Endothelial cell of umbilical vein (primary cell): ENCODE results near the gene HPF1. TPM values are rescaled to one million over a fixed set of nuclear protein-coding genes. Genes with fewer than 3 reads are reported as not detected.

Experiments
- BruUV-seq: library from RNA; stranded (reverse); fragments of 400-500 nt; replicated peaks from 2 replicates; lab custom pipeline; 2021; lab: Mats Ljungman, UMichigan
- CTCF ChIA-PET: fragments of 300-600, 350-600 bp; sonication (Branson Sonifier 250); formaldehyde crosslinking; loops from one replicate; lab custom pipeline; 2021; ENCODE audit warnings: antibody characterized with exemption, inconsistent platforms; lab: Charles Lee
- POLR2A ChIA-PET: fragments of 300-600, 350-600 bp; sonication (Branson Sonifier 250); formaldehyde crosslinking; loops from one replicate; lab custom pipeline; 2021; ENCODE audit warnings: antibody characterized with exemption, inconsistent platforms; lab: Charles Lee
- DNase-seq: peaks from one replicate; pipeline ENCODE4 v3.0.0-alpha.2; 2011; ENCODE audit warnings: low read depth, low spot score
- FAIRE-seq: peaks from 2 replicates; lab custom pipeline; 2011; peaks lifted over from hg19 to GRCh38; lab: Jason Lieb, UNC
- H2AFZ ChIP-seq: 2 replicates; pipeline ENCODE4 v1.6.0; 2012; ENCODE audit warnings: low read depth, low read length, control low read depth, inconsistent platforms
- H3K27ac ChIP-seq: 2 replicates; pipeline ENCODE4 v1.5.1; 2011; ENCODE audit warnings: low read depth, mild to moderate bottlenecking, control low read depth, low read length, moderate library complexity; ENCODE audit not compliant: insufficient read depth
- H3K27me3 ChIP-seq, 2 experiments: 2 replicates each; pipeline versions ENCODE4 v1.6.0 to v1.6.1; 2011; ENCODE audit warnings: low read length in 2 of 2, mixed read lengths in 1 of 2; ENCODE audit not compliant: control insufficient read depth in 2 of 2, insufficient read depth in 2 of 2
- H3K36me3 ChIP-seq, 2 experiments: 2 replicates in 1 of 2; 3 replicates in 1 of 2; pipeline ENCODE4 v1.5.1; 2011; ENCODE audit warnings: low read length in 2 of 2, mild to moderate bottlenecking in 1 of 2, moderate library complexity in 1 of 2; ENCODE audit not compliant: control insufficient read depth in 2 of 2, insufficient read depth in 2 of 2; ENCODE audit errors: extremely low read depth in 1 of 2
- H3K4me1 ChIP-seq: 3 replicates; pipeline ENCODE4 v1.5.1; 2011; ENCODE audit warnings: mild to moderate bottlenecking, low read length; ENCODE audit not compliant: control insufficient read depth, insufficient read depth; ENCODE audit errors: extremely low read depth
- H3K4me2 ChIP-seq: 2 replicates; pipeline ENCODE4 v1.6.1; 2011; ENCODE audit warnings: low read length, control low read depth, mixed read lengths; ENCODE audit not compliant: insufficient read depth
- H3K4me3 ChIP-seq, 3 experiments: fragments of 200-600 bp in 1 of 3; sonication (generic), shearing (Covaris generic) in 1 of 3; replicated peaks in 1 of 3; 2 replicates each; pipeline ENCODE4 v1.5.1; 2011 to 2016; ENCODE audit warnings: control low read depth in 3 of 3, low read length in 3 of 3, mild to moderate bottlenecking in 2 of 3, inconsistent platforms in 1 of 3, low read depth in 1 of 3, moderate library complexity in 1 of 3; ENCODE audit not compliant: insufficient read depth in 1 of 3
- H3K79me2 ChIP-seq: 2 replicates; pipeline ENCODE4 v1.6.0; 2012; ENCODE audit warnings: low read length, inconsistent platforms; ENCODE audit not compliant: control insufficient read depth, insufficient read depth
- H3K9ac ChIP-seq: replicated peaks from 2 replicates; pipeline ENCODE3; 2011; ENCODE audit warnings: low read length, control low read depth; ENCODE audit not compliant: insufficient read depth; ENCODE audit errors: extremely low read depth
- H3K9me1 ChIP-seq: replicated peaks from 3 replicates; pipeline ENCODE4 v1.6.0; 2011; ENCODE audit warnings: mild to moderate bottlenecking, low read length; ENCODE audit not compliant: control insufficient read depth, insufficient read depth; ENCODE audit errors: extremely low read depth
- H3K9me3 ChIP-seq: replicated peaks from 2 replicates; pipeline ENCODE4 v1.5.1; 2012; ENCODE audit warnings: low read length, inconsistent platforms; ENCODE audit not compliant: control insufficient read depth, insufficient read depth
- H4K20me1 ChIP-seq: replicated peaks from 2 replicates; pipeline ENCODE3; 2011; ENCODE audit warnings: mild to moderate bottlenecking, low read length; ENCODE audit not compliant: control insufficient read depth, insufficient read depth; ENCODE audit errors: extremely low read depth
- CTCF ChIP-seq, 2 donors: IDR thresholded peaks; 1 replicate in 1 of 2; 2 replicates in 1 of 2; pipeline ENCODE4 v1.5.1; 2011; ENCODE audit warnings: low read length in 2 of 2, mild to moderate bottlenecking in 2 of 2, moderate library complexity in 2 of 2, control low read depth in 1 of 2, inconsistent platforms in 1 of 2, low read depth in 1 of 2; ENCODE audit not compliant: insufficient read depth in 1 of 2; ENCODE audit errors: extremely low read depth in 1 of 2
- EZH2 ChIP-seq: IDR thresholded peaks from 2 replicates; pipeline ENCODE4 v1.6.1; 2012; ENCODE audit warnings: borderline replicate concordance, low read depth, mild to moderate bottlenecking, moderate library complexity, low read length, inconsistent platforms; ENCODE audit not compliant: severe bottlenecking
- FOS ChIP-seq: IDR thresholded peaks from 2 replicates; pipeline ENCODE4 v1.6.1; 2011; ENCODE audit warnings: mild to moderate bottlenecking, low read length, moderate library complexity, borderline replicate concordance; ENCODE audit not compliant: insufficient read depth
- GATA2 ChIP-seq: IDR thresholded peaks from 2 replicates; pipeline ENCODE4 v1.7.0; 2011; ENCODE audit warnings: low read depth, mild to moderate bottlenecking, moderate library complexity, mixed read lengths, low read length; ENCODE audit not compliant: insufficient read length, insufficient read depth
- JUN ChIP-seq: IDR thresholded peaks from 2 replicates; pipeline ENCODE4 v1.6.1; 2011; ENCODE audit warnings: borderline replicate concordance, low read depth; ENCODE audit not compliant: insufficient read length, insufficient read depth
- MAX ChIP-seq: IDR thresholded peaks from 2 replicates; pipeline ENCODE4 v1.6.1; 2011; ENCODE audit not compliant: insufficient read depth, insufficient read length
- MYC ChIP-seq: IDR thresholded peaks from one replicate; pipeline ENCODE4 v1.6.1; 2011; ENCODE audit warnings: mild to moderate bottlenecking, low read depth, low read length
- POLR2A ChIP-seq: IDR thresholded peaks from 2 replicates; pipeline ENCODE4 v1.6.1; 2012; ENCODE audit warnings: low read depth, mild to moderate bottlenecking, control low read depth, low read length
- POLR2AphosphoS5 ChIP-seq: IDR thresholded peaks from 2 replicates; pipeline ENCODE4 v1.6.1; 2012; ENCODE audit warnings: low read depth, mild to moderate bottlenecking, control low read depth, low read length, moderate library complexity; ENCODE audit not compliant: insufficient read depth
- dilution Hi-C: fragments of 300-500 bp; cut with MboI; formaldehyde crosslinking; loops from one replicate; pipeline ENCODE4 v1.15.0; 2019; ENCODE audit warnings: low sequenced_read_pairs; ENCODE audit not compliant: extremely low pct_ligation_motif_present
- intact Hi-C: fragments of 100-400 bp; cut with micrococcal nuclease; formaldehyde crosslinking; loops from one replicate; pipeline ENCODE4 v1.10.0; 2022
- polyA plus RNA-seq, 4 experiments: library from polyadenylated mRNA; depleted of rRNA in 3 of 4; stranded (reverse) in 3 of 4; unstranded in 1 of 4; fragments of >200 nt; gene quantifications; 2 replicates each; pipeline versions ENCODE4 v1.2.1 to v1.2.3, GENCODE V29; 2011 to 2012; ENCODE audit warnings: missing spikeins in 1 of 4
- total RNA-seq: library from RNA; stranded (reverse); gene quantifications from 2 replicates; pipeline ENCODE4 v1.2.3, GENCODE V29; 2021

Gene HPF1
- total and polyA plus RNA-seq, 2 donors (not counting 3 experiments of a cell fraction or from before 2014, with no cell fraction given): 16.1 to 30.3 TPM

DNA sequence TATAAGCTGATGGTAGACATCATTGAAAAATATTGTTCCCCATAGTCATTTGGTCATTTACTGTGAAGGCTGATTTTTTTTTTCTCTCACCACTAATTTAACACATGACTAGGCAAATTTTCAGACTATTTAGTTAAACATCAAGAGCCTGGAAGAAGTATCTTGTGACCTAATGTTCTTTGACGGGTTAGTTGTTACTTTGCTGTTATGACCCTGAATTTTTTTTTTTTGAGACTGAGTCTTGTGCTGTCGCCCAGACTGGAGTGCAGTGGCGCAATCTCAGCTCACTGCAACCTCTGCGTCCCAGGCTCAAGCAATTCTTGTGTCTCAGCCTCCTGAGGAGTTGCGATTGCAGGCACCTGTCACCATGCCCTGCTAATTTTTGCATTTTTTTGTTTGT is 67.0 kb downstream of the HPF1 start:
- no peaks in the 10 kb centered on the region for H3K9me1 ChIP-seq
- DNase-seq: no peak
- H3K4me3 ChIP-seq: no peak overlapping the region
- H4K20me1 ChIP-seq: no peaks in the 10 kb centered on the region
- peaks cover 0 to 2% of the 10 kb centered on the region in 2 experiments for H3K36me3 ChIP-seq
- no peaks in the 10 kb centered on the region for H3K4me1 ChIP-seq
- intact Hi-C loops (no loop called here), dilution Hi-C loops (no loop called here)
- no peaks in the 10 kb centered on the region for H3K27me3 ChIP-seq
- BruUV-seq: no TSS peak
- POLR2A ChIA-PET: no interaction called here
- no peaks in the 10 kb centered on the region for H3K79me2 ChIP-seq
- no peak overlapping the region for H3K27ac ChIP-seq
- no peak overlapping the region for H3K4me2 ChIP-seq
- TF ChIP-seq JUN: no peak
- TF ChIP-seq GATA2: no peak
- no peak for TF ChIP-seq POLR2A
- no peak for TF ChIP-seq CTCF (IDR thresholded peaks at IDR 0.05; ENCODE audit: extremely low read depth in 1 of 2, insufficient read depth in 1 of 2, low read depth in 1 of 2, low read length in 2 of 2)
- TF ChIP-seq MYC: no peak
- no peak for TF ChIP-seq POLR2AphosphoS5
- no peak for TF ChIP-seq MAX
- no peak for TF ChIP-seq FOS
- no peak for TF ChIP-seq EZH2
- CTCF ChIA-PET: interaction anchor here (1.6 kb wide), 1 partner anchor 10 kb away, joined by 4 read pairs; no protein-coding TSS in a partner anchor
- no peaks in the 10 kb centered on the region for H3K9me3 ChIP-seq
- H3K9ac ChIP-seq: no peak overlapping the region
- no peak for FAIRE-seq
- H2AFZ ChIP-seq: no peak overlapping the region
